Keratinocyte (primary cell): ENCODE data around the gene GGA1. TPM values are rescaled to one million over a fixed set of nuclear protein-coding genes. Genes with fewer than 3 reads are reported as not detected.

Source experiments
- DNase-seq: peaks from one replicate; pipeline ENCODE4 v3.0.0-alpha.2; 2011; ENCODE audit warnings: low read depth, missing footprints, low spot score
- FAIRE-seq: peaks from 2 replicates; lab custom pipeline; 2011; peaks lifted over from hg19 to GRCh38; lab: Jason Lieb, UNC
- H2AFZ ChIP-seq: 2 replicates; pipeline ENCODE4 v1.6.0; 2012; ENCODE audit warnings: low read length, control low read depth, inconsistent platforms; ENCODE audit not compliant: control insufficient read depth
- H3K27ac ChIP-seq: 2 replicates; pipeline ENCODE4 v1.5.1; 2011; ENCODE audit warnings: low read length; ENCODE audit not compliant: control insufficient read depth, insufficient read depth
- H3K27me3 ChIP-seq: 3 replicates; pipeline ENCODE4 v1.6.0; 2011; ENCODE audit warnings: low read length; ENCODE audit not compliant: control insufficient read depth, insufficient read depth; ENCODE audit errors: extremely low read depth
- H3K36me3 ChIP-seq, 2 experiments: 2 replicates in 1 of 2; 3 replicates in 1 of 2; pipeline ENCODE4 v1.5.1; 2011; ENCODE audit warnings: low read length in 2 of 2, mild to moderate bottlenecking in 1 of 2; ENCODE audit not compliant: control insufficient read depth in 2 of 2, insufficient read depth in 2 of 2; ENCODE audit errors: extremely low read depth in 1 of 2
- H3K4me1 ChIP-seq: 3 replicates; pipeline ENCODE4 v1.5.1; 2011; ENCODE audit warnings: low read length; ENCODE audit not compliant: control insufficient read depth, insufficient read depth; ENCODE audit errors: extremely low read depth
- H3K4me2 ChIP-seq: 3 replicates; pipeline ENCODE4 v1.6.0; 2011; ENCODE audit warnings: low read depth, low read length; ENCODE audit not compliant: control insufficient read depth, insufficient read depth; ENCODE audit errors: extremely low read depth
- H3K4me3 ChIP-seq, 3 experiments: fragments of 200-600 bp in 1 of 3; sonication (generic) in 1 of 3; 2 replicates in 2 of 3; 3 replicates in 1 of 3; pipeline ENCODE4 v1.5.1; 2011 to 2016; ENCODE audit warnings: low read length in 3 of 3, mild to moderate bottlenecking in 3 of 3, control low read depth in 2 of 3, inconsistent platforms in 1 of 3, low read depth in 1 of 3, mixed read lengths in 1 of 3, mixed run types in 1 of 3, moderate library complexity in 1 of 3; ENCODE audit not compliant: control insufficient read depth in 2 of 3, insufficient read depth in 2 of 3; ENCODE audit errors: extremely low read depth in 1 of 3
- H3K79me2 ChIP-seq: 2 replicates; pipeline ENCODE4 v1.6.0; 2012; ENCODE audit warnings: low read length; ENCODE audit not compliant: control insufficient read depth, insufficient read depth
- H3K9ac ChIP-seq: 3 replicates; pipeline ENCODE4 v1.6.0; 2011; ENCODE audit warnings: low read length; ENCODE audit not compliant: control insufficient read depth, insufficient read depth; ENCODE audit errors: extremely low read depth
- H3K9me1 ChIP-seq: 3 replicates; pipeline ENCODE4 v1.6.0; 2011; ENCODE audit warnings: low read length; ENCODE audit not compliant: control insufficient read depth, insufficient read depth; ENCODE audit errors: extremely low read depth
- H3K9me3 ChIP-seq: 2 replicates; pipeline ENCODE4 v1.5.1; 2012; ENCODE audit warnings: low read depth, low read length; ENCODE audit not compliant: control insufficient read depth
- H4K20me1 ChIP-seq: 3 replicates; pipeline ENCODE4 v1.6.0; 2011; ENCODE audit warnings: low read length; ENCODE audit not compliant: control insufficient read depth, insufficient read depth; ENCODE audit errors: extremely low read depth
- EZH2 ChIP-seq: IDR thresholded peaks from one replicate; pipeline ENCODE4 v1.6.1; 2012; ENCODE audit warnings: inconsistent platforms, mild to moderate bottlenecking, low read length, moderate library complexity
- dilution Hi-C: fragments of 300-500 bp; cut with MboI; formaldehyde crosslinking; loops from one replicate; pipeline ENCODE4 v1.7.0; 2020; ENCODE audit warnings: low sequenced_read_pairs; ENCODE audit not compliant: extremely low pct_ligation_motif_present
- polyA plus RNA-seq, 5 experiments: library from polyadenylated mRNA; depleted of rRNA in 3 of 5; stranded (reverse) in 3 of 5; stranded (forward) in 1 of 5; unstranded in 1 of 5; fragments of >200 nt; gene quantifications; 1 replicate in 1 of 5; 2 replicates in 3 of 5; 3 replicates in 1 of 5; pipeline versions ENCODE4 v1.2.1 to v1.2.3, GENCODE V29; 2011 to 2012; ENCODE audit warnings: missing spikeins in 2 of 5, low read depth in 1 of 5, low replicate concordance in 1 of 5
- TF ChIP-seq, protein P1 (sequence below), 3 experiments: IDR thresholded peaks in 1 of 3; conservative IDR thresholded peaks in 1 of 3; optimal IDR thresholded peaks in 1 of 3; 2 replicates in 2 of 3; 3 replicates in 1 of 3; pipeline versions ENCODE3 to v1.5.1; 2011; ENCODE audit warnings: low read length in 3 of 3, mild to moderate bottlenecking in 3 of 3, moderate library complexity in 2 of 3, control low read depth in 1 of 3, inconsistent platforms in 1 of 3; ENCODE audit not compliant: insufficient read depth in 2 of 3; ENCODE audit errors: extremely low read depth in 1 of 3

The GGA1 gene
- polyA plus RNA-seq, 1 donor (not counting 4 experiments of a cell fraction or from before 2014, with no cell fraction given) = 29.2 TPM

DNA sequence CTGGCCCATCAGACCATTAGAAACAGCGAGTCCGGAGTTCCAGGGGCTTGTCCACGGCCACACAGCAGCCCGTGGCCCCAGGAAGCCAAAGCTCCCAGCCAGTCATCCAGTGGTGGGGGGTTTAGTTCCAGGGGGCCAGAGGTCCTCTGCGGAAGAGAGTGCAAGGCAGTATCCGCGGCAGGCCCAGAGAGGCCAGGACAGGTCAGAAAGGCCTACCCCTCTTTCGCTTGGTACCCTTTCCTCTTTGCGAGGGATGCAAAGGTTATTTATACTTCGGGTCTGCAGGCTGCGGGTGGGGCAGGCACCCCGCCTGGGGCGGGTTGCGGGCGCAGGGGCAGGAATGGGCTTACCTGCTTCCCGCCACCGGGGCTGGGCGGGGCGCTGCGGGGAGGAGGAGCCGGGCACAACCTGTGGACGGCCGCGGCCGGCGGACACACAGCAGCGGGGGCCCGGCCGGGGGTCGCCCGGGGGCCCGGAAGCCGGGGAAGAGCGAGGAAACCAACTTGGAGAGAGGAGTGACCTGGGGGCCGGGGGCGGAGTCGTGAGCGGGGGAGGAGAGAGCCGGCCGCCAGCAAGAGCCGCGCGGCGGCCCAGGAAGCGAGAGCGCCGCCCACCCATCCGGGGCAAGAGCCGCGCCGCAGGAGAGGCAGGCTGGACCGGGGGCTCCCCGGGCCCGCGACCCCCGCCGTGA is 30.6 kb downstream of the GGA1 start, which contains the start of gene SH3BP1:
Gene SH3BP1, plus strand, starts transcription at position 600 of the 691 bp plus-strand sequence. CDS start 119 bp downstream, outside the sequence.
- peak within 1 kb of the TSS; percentile 63 for H3K9ac ChIP-seq
- peak within 1 kb of the TSS; percentile 67 for H3K27ac ChIP-seq
- H3K27me3 ChIP-seq = no peaks in the 10 kb centered on the region
- no peak within 1 kb of the TSS for H2AFZ ChIP-seq
- peak within 1 kb of the TSS; percentile 90 for H3K4me2 ChIP-seq
- FAIRE-seq (no peak), DNase-seq (no peak)
- TF ChIP-seq EZH2 = no peak
- TF ChIP-seq, protein P1, sequence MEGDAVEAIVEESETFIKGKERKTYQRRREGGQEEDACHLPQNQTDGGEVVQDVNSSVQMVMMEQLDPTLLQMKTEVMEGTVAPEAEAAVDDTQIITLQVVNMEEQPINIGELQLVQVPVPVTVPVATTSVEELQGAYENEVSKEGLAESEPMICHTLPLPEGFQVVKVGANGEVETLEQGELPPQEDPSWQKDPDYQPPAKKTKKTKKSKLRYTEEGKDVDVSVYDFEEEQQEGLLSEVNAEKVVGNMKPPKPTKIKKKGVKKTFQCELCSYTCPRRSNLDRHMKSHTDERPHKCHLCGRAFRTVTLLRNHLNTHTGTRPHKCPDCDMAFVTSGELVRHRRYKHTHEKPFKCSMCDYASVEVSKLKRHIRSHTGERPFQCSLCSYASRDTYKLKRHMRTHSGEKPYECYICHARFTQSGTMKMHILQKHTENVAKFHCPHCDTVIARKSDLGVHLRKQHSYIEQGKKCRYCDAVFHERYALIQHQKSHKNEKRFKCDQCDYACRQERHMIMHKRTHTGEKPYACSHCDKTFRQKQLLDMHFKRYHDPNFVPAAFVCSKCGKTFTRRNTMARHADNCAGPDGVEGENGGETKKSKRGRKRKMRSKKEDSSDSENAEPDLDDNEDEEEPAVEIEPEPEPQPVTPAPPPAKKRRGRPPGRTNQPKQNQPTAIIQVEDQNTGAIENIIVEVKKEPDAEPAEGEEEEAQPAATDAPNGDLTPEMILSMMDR (optimal IDR thresholded peaks at IDR 0.05 in 1 of 3, IDR thresholded peaks at IDR 0.05 in 1 of 3, conservative IDR thresholded peaks at IDR 0.05 in 1 of 3; ENCODE audit: extremely low read depth in 1 of 3, insufficient read depth in 2 of 3, low read length in 3 of 3) = no peak
- no peaks in the 10 kb centered on the region for H3K9me3 ChIP-seq
- H3K36me3 ChIP-seq = peaks cover 19 to 27% of the 10 kb centered on the region in 2 experiments
- H3K4me3 ChIP-seq = peak within 1 kb of the TSS; percentile 82 to 87 (median 84)
- H3K79me2 ChIP-seq = peaks cover 20% of the 10 kb centered on the region
- H4K20me1 ChIP-seq = peaks cover 4% of the 10 kb centered on the region
- dilution Hi-C loops = no loop called here
- no peaks in the 10 kb centered on the region for H3K9me1 ChIP-seq
- peaks cover 34% of the 10 kb centered on the region for H3K4me1 ChIP-seq

- H3K4me1 ChIP-seq = peaks cover 31% of the 10 kb centered on the region
- peak overlapping the region; percentile 67 for H3K27ac ChIP-seq
- H4K20me1 ChIP-seq = peaks cover 4% of the 10 kb centered on the region
- TF ChIP-seq, protein P1 (optimal IDR thresholded peaks at IDR 0.05 in 1 of 3, IDR thresholded peaks at IDR 0.05 in 1 of 3, conservative IDR thresholded peaks at IDR 0.05 in 1 of 3; ENCODE audit: extremely low read depth in 1 of 3, insufficient read depth in 2 of 3, low read length in 3 of 3) = no peak
- no peak for TF ChIP-seq EZH2
- DNase-seq (no peak), FAIRE-seq (no peak)
- no peaks in the 10 kb centered on the region for H3K9me1 ChIP-seq
- H3K27me3 ChIP-seq = no peaks in the 10 kb centered on the region
- no peak overlapping the region for H2AFZ ChIP-seq
- H3K9ac ChIP-seq = peak overlapping the region; percentile 63
- peak overlapping the region; percentile 90 for H3K4me2 ChIP-seq
- H3K79me2 ChIP-seq = peaks cover 24% of the 10 kb centered on the region
- peak overlapping the region; percentile 82 to 87 (median 84) for H3K4me3 ChIP-seq
- H3K9me3 ChIP-seq = no peaks in the 10 kb centered on the region
- dilution Hi-C loops = no loop called here
- H3K36me3 ChIP-seq = peaks cover 26 to 35% of the 10 kb centered on the region in 2 experiments
Observed at GRCh38 chr22:37639771-37640590, 31.3 kb downstream of the GGA1 start.
